Progenitor cell of endocrine pancreas (in vitro differentiated cells): Measurements from ENCODE around the gene DTNBP1. TPM values are rescaled to one million over a fixed set of nuclear protein-coding genes. Genes with fewer than 3 reads are reported as not detected.
A peak's percentile ranks its signal among the peaks of the same experiment; 100 is the strongest.

Experiments used
- DNase-seq: peaks from one replicate; pipeline ENCODE4 v3.0.0; 2021; ENCODE audit warnings: low spot score; ENCODE audit not compliant: unreplicated experiment
- H3K27ac Mint-ChIP-seq: 2 replicates; pipeline ENCODE4 v1.8.0; 2021; ENCODE audit warnings: mild to moderate bottlenecking, moderate library complexity, mixed read lengths
- H3K27me3 Mint-ChIP-seq: 2 replicates; pipeline ENCODE4 v1.8.0; 2021; ENCODE audit warnings: mixed read lengths
- H3K36me3 Mint-ChIP-seq: 2 replicates; pipeline ENCODE4 v1.8.0; 2022; ENCODE audit warnings: mixed read lengths; ENCODE audit not compliant: insufficient read depth
- H3K4me1 Mint-ChIP-seq: 2 replicates; pipeline ENCODE4 v1.8.0; 2021; ENCODE audit warnings: low read depth, mixed read lengths
- H3K4me3 Mint-ChIP-seq: 2 replicates; pipeline ENCODE4 v1.8.0; 2021; ENCODE audit warnings: low read depth, mild to moderate bottlenecking, moderate library complexity, mixed read lengths
- H3K9me3 Mint-ChIP-seq: 2 replicates; pipeline ENCODE4 v1.8.0; 2021; ENCODE audit warnings: low read depth, mixed read lengths
- total RNA-seq: library from RNA; stranded (reverse); gene quantifications from 2 replicates; pipeline ENCODE4 v1.2.1, GENCODE V29; 2021
- TF ChIP-seq, protein P1 (sequence below): fragments of 200-600 bp; sonication (generic); IDR thresholded peaks from one replicate; pipeline ENCODE4 v1.5.0; 2021; ENCODE audit warnings: antibody characterized with exemption, mild to moderate bottlenecking; ENCODE audit not compliant: unreplicated experiment

Gene DTNBP1
- total RNA-seq, 1 donor from 2014 or later: 17.7 TPM

DNA sequence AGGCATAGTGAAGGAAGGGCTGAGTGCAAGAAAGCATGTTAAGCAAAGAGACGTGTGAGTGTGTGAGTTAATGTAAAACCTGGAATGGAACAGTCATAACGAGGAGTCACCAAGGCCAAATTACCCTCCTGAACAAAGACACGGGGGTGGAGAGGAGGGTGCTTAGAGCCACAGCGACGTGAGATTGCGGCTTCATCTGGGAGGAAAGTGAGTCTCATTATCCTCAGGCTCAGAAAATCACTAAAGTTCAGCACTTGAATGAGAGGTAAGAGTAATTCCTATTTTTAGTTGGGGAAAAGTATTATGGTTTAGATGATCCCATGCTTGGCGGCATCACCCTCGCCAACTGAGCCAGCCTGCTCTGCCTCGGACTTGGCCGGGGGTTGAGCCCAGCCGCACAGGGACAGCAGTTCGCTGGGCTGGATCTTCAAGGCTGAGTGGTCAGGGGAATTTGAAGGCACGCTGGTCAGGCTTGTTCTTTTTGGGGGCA lies 136.6 kb downstream of the DTNBP1 start:
- TF ChIP-seq, protein P1, sequence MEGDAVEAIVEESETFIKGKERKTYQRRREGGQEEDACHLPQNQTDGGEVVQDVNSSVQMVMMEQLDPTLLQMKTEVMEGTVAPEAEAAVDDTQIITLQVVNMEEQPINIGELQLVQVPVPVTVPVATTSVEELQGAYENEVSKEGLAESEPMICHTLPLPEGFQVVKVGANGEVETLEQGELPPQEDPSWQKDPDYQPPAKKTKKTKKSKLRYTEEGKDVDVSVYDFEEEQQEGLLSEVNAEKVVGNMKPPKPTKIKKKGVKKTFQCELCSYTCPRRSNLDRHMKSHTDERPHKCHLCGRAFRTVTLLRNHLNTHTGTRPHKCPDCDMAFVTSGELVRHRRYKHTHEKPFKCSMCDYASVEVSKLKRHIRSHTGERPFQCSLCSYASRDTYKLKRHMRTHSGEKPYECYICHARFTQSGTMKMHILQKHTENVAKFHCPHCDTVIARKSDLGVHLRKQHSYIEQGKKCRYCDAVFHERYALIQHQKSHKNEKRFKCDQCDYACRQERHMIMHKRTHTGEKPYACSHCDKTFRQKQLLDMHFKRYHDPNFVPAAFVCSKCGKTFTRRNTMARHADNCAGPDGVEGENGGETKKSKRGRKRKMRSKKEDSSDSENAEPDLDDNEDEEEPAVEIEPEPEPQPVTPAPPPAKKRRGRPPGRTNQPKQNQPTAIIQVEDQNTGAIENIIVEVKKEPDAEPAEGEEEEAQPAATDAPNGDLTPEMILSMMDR: no peak
- no peak for DNase-seq
- no peaks in the 10 kb centered on the region for H3K27me3 Mint-ChIP-seq
- H3K9me3 Mint-ChIP-seq: peaks cover 27% of the 10 kb centered on the region
- no peak overlapping the region for H3K4me3 Mint-ChIP-seq
- H3K4me1 Mint-ChIP-seq: no peaks in the 10 kb centered on the region
- H3K27ac Mint-ChIP-seq: no peak overlapping the region
- peaks cover 61% of the 10 kb centered on the region for H3K36me3 Mint-ChIP-seq

DNA sequence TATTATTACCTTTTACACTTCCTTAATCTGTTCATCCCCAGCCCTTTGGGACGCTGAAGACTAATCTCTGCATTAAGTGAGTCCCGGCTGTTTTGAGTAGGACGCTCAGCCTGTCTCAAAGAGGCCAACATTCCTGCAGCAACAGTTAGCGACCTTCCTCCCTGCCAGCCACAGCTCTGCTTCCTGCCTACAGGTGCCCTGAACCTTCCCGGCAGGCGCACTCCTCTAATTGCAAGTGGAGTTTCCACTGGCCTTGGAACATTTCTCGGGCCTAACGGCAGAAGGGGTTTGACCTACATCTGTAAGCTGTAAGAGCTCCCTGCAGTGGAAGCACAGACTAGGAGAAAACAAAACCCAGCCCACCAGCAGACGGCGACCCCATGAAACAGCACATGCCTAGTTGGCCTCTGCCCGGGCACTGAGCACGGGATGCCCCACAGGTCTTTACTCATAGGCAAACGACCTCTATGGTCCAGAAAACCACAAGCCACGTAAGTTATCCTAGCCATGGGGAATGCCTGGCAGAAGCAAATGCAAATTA lies 137.9 kb downstream of the DTNBP1 start:
- H3K27me3 Mint-ChIP-seq: no peaks in the 10 kb centered on the region
- DNase-seq: no peak

DNA sequence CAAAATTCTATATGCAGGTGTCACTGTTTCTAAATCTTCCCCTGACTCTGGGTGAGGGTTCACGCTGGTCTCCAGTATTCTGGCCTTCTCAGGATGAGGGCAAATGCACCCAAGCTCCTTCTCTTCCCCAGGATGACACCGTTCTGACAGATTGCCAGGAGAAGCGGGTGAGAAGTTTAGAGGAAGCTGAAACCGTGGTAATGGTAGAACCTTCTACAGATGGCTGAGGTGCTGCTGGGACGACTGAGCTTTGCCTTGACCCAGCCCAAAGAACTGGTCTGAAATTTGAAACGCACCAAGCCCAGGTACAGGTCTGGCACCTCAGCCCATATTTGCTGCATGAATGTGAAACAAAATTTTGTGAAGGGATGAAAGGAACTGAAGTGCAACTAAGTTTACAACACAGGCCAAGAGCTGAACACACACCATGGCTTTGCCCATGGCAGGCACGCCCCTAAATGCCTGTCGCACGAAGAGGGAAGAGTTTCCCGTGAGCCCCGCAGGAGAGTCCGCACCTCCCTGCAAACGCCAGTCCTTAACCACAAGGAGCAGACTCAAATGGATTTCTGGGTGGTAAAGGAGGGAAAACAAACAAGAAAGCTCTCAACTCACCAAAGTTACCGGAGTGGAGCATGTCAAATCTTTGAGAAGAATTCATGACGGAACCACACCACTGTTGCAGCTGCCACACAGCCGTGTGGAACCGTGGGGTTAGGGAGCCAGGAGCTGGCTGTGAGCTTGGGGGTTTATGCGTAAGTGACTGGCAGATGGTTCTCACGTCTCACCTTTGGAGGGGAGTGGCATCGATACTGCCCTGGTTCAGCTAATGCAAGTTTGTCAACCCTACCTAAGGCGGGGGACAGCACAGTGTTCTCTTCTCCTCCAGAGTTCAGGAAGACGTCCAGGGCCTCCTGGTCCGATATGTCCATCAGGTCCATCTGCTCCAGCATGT lies 138.9 kb downstream of the DTNBP1 start:
- Mint-ChIP-seq H3K27me3 (no peaks in the 10 kb centered on the region), H3K9me3 (peaks cover 27% of the 10 kb centered on the region), H3K4me3 (no peak overlapping the region), H3K36me3 (peaks cover 70% of the 10 kb centered on the region), H3K27ac (peak overlapping the region; percentile 70), H3K4me1 (no peaks in the 10 kb centered on the region)
- DNase-seq: no peak
- TF ChIP-seq, protein P1: no peak

More for the DNA sequence above, 137.9 kb downstream of the DTNBP1 start:
- TF ChIP-seq, protein P1: no peak
- H3K27ac Mint-ChIP-seq: no peak overlapping the region
- no peaks in the 10 kb centered on the region for H3K4me1 Mint-ChIP-seq
- peaks cover 64% of the 10 kb centered on the region for H3K36me3 Mint-ChIP-seq
- no peak overlapping the region for H3K4me3 Mint-ChIP-seq
- H3K9me3 Mint-ChIP-seq: peaks cover 27% of the 10 kb centered on the region

DNA sequence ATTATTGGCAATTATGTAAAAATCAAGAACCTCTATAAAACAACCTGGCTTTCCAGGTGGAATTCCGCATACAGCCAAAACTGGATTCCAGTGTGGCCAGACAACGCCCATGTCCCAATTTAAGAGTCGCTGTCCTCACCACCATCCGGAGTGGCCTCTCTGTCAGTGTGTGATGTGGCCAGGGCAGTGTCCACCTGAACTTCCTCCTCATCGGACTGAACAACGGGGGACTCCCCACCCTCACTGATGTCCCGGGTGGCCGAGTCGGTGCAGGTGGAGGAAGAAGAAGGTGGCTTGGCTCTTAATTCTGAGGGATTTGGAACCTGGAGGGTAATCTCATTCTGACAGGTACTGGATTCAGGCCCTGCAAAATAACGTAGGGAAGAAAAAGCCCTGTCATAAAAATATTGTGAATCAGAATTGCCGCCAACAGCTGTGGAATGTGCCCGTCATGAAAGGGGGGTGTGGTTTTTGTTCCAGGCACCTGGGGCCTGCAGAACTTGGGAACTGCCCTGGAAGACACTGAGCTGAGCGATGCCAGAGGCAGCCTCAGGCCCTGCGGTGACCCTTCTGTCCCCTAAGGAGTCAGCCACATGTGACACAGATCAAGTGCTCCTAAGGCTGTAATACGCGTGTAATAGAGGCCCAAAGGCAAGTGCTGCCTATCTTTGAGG lies 139.8 kb downstream of the DTNBP1 start:
- no peak overlapping the region for H3K27ac Mint-ChIP-seq
- no peak overlapping the region for H3K4me3 Mint-ChIP-seq
- no peak for DNase-seq
- TF ChIP-seq, protein P1: no peak
- H3K36me3 Mint-ChIP-seq: peaks cover 70% of the 10 kb centered on the region
- H3K4me1 Mint-ChIP-seq: no peaks in the 10 kb centered on the region
- H3K9me3 Mint-ChIP-seq: peaks cover 26% of the 10 kb centered on the region
- no peaks in the 10 kb centered on the region for H3K27me3 Mint-ChIP-seq

DNA sequence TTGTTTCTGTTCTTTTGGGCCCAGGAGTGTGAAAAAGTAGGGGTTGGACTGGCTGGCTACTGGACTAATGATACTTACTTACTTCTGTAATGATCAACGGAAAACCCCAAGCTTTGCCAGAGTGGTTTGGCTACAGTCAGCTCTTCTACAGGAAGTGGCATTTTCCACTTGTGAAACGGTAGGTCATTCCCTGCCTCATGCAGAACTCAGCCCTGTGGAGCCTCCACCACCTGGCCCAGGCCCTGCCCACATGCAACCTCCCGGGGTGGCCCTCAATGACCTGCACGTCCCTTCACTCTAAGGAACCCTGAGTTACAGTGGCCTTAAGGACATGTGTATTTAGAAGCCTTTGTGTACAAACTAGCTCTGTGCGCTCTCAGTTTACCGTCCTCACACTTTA lies 140.4 kb downstream of the DTNBP1 start:
- no peak for DNase-seq
- Mint-ChIP-seq H3K4me3 (no peak overlapping the region), H3K9me3 (peaks cover 20% of the 10 kb centered on the region), H3K27ac (no peak overlapping the region), H3K27me3 (no peaks in the 10 kb centered on the region), H3K4me1 (no peaks in the 10 kb centered on the region), H3K36me3 (peaks cover 68% of the 10 kb centered on the region)
- TF ChIP-seq, protein P1: no peak
